SK-N-SH (cell line): ENCODE results near the gene FRMPD4.

Experiments used
- CTCF ChIP-seq: fragments of 200-600 bp; sonication (generic); IDR thresholded peaks from 2 replicates; pipeline ENCODE4 v1.6.1; 2017; ENCODE audit warnings: antibody characterized with exemption, mild to moderate bottlenecking, moderate library complexity
- EP300 ChIP-seq, 2 experiments: IDR thresholded peaks; 2 replicates each; pipeline versions ENCODE4 v1.4.0 to v1.6.1; 2012; ENCODE audit warnings: borderline replicate concordance in 1 of 2, low read depth in 1 of 2, low read length in 1 of 2
- EZH2phosphoT487 ChIP-seq: fragments of 200-600 bp; sonication (generic); IDR thresholded peaks from 2 replicates; pipeline ENCODE4 v1.6.1; 2017; ENCODE audit warnings: low read depth, mixed run types, mild to moderate bottlenecking, antibody characterized with exemption, moderate library complexity, borderline replicate concordance
- FOXM1 ChIP-seq: IDR thresholded peaks from 2 replicates; pipeline ENCODE4 v1.4.0; 2012; ENCODE audit warnings: low read depth, mild to moderate bottlenecking
- MAX ChIP-seq: IDR thresholded peaks from 2 replicates; pipeline ENCODE4 v1.4.0; 2012; ENCODE audit warnings: low read depth
- POLR2AphosphoS5 ChIP-seq: IDR thresholded peaks from 2 replicates; pipeline ENCODE4 v1.6.1; 2012; ENCODE audit warnings: low read depth, low read length
- TCF12 ChIP-seq: IDR thresholded peaks from 2 replicates; pipeline ENCODE4 v1.4.0; 2012
- YY1 ChIP-seq: IDR thresholded peaks from 2 replicates; pipeline ENCODE4 v1.4.0; 2012; ENCODE audit warnings: low read depth, mild to moderate bottlenecking
- TF ChIP-seq, protein P1 (sequence below): IDR thresholded peaks from 2 replicates; pipeline ENCODE4 v1.6.1; 2012; ENCODE audit warnings: mild to moderate bottlenecking, low read depth, low read length, moderate library complexity

GRCh38 chrX:12241026-12241425 is 102.8 kb downstream of the FRMPD4 start:
- TF ChIP-seq TCF12, result no peak
- TF ChIP-seq CTCF, result no peak
- TF ChIP-seq, protein P1, sequence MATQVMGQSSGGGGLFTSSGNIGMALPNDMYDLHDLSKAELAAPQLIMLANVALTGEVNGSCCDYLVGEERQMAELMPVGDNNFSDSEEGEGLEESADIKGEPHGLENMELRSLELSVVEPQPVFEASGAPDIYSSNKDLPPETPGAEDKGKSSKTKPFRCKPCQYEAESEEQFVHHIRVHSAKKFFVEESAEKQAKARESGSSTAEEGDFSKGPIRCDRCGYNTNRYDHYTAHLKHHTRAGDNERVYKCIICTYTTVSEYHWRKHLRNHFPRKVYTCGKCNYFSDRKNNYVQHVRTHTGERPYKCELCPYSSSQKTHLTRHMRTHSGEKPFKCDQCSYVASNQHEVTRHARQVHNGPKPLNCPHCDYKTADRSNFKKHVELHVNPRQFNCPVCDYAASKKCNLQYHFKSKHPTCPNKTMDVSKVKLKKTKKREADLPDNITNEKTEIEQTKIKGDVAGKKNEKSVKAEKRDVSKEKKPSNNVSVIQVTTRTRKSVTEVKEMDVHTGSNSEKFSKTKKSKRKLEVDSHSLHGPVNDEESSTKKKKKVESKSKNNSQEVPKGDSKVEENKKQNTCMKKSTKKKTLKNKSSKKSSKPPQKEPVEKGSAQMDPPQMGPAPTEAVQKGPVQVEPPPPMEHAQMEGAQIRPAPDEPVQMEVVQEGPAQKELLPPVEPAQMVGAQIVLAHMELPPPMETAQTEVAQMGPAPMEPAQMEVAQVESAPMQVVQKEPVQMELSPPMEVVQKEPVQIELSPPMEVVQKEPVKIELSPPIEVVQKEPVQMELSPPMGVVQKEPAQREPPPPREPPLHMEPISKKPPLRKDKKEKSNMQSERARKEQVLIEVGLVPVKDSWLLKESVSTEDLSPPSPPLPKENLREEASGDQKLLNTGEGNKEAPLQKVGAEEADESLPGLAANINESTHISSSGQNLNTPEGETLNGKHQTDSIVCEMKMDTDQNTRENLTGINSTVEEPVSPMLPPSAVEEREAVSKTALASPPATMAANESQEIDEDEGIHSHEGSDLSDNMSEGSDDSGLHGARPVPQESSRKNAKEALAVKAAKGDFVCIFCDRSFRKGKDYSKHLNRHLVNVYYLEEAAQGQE, result no peak
- no peak for TF ChIP-seq MAX
- no peak for TF ChIP-seq POLR2AphosphoS5
- TF ChIP-seq YY1, result no peak
- TF ChIP-seq EZH2phosphoT487, result no peak
- no peak for TF ChIP-seq EP300 (IDR thresholded peaks at IDR 0.05; ENCODE audit: borderline replicate concordance in 1 of 2, low read depth in 1 of 2, low read length in 1 of 2)
- TF ChIP-seq FOXM1, result no peak
